GM23338 (cell line): ENCODE results near the gene PXMP2.

Source experiments
- CREB1 ChIP-seq: fragments of 250-450 bp; sonication (Bioruptor Pico); IDR thresholded peaks from 2 replicates; pipeline ENCODE4 v1.5.0; 2020; ENCODE audit warnings: low read depth, mild to moderate bottlenecking, moderate library complexity
- EZH2 ChIP-seq: fragments of 200-600 bp; sonication (generic); IDR thresholded peaks from one replicate; pipeline ENCODE4 v1.8.0; 2017; ENCODE audit warnings: antibody characterized with exemption, mild to moderate bottlenecking, low read depth; ENCODE audit not compliant: unreplicated experiment
- EZH2phosphoT487 ChIP-seq: fragments of 200-600 bp; sonication (generic); IDR thresholded peaks from one replicate; pipeline ENCODE4 v1.8.1; 2018; ENCODE audit warnings: antibody characterized with exemption; ENCODE audit not compliant: unreplicated experiment
- JUNB ChIP-seq: IDR thresholded peaks from one replicate; pipeline ENCODE4 v1.6.1; 2016; ENCODE audit warnings: antibody characterized with exemption; ENCODE audit not compliant: unreplicated experiment
- NANOG ChIP-seq: IDR thresholded peaks from 2 replicates; pipeline ENCODE4 v1.6.1; 2016; ENCODE audit warnings: antibody characterized with exemption, borderline replicate concordance
- POLR2AphosphoS5 ChIP-seq: IDR thresholded peaks from 2 replicates; pipeline ENCODE4 v1.6.1; 2016; ENCODE audit warnings: antibody characterized with exemption, low read depth
- STAT1 ChIP-seq: IDR thresholded peaks from one replicate; pipeline ENCODE4 v1.6.1; 2016; ENCODE audit warnings: antibody characterized with exemption; ENCODE audit not compliant: unreplicated experiment
- ZNF114 ChIP-seq: fragments of 250-450 bp; sonication (Bioruptor Pico); IDR thresholded peaks from 2 replicates; pipeline ENCODE4 v1.5.0; 2020; ENCODE audit warnings: mild to moderate bottlenecking, moderate library complexity
- ZNF331 ChIP-seq: fragments of 250-450 bp; sonication (Bioruptor Pico); IDR thresholded peaks from 2 replicates; pipeline ENCODE4 v1.5.0; 2020; ENCODE audit warnings: low read depth, mild to moderate bottlenecking, moderate library complexity
- TF ChIP-seq, protein P1 (sequence below), 2 experiments: fragments of 200-600 bp in 1 of 2; sonication (generic) in 1 of 2; conservative IDR thresholded peaks; 2 replicates each; pipeline versions ENCODE4 v1.5.1 to v1.6.1; 2016 to 2017; ENCODE audit warnings: antibody characterized with exemption in 2 of 2, low read depth in 2 of 2, mild to moderate bottlenecking in 2 of 2, moderate library complexity in 1 of 2
- TF ChIP-seq, protein P2 (sequence below): fragments of 250-450 bp; sonication (Bioruptor Pico); IDR thresholded peaks from 2 replicates; pipeline ENCODE4 v1.5.0; 2020; ENCODE audit warnings: mild to moderate bottlenecking, moderate library complexity
- TF ChIP-seq, protein P3 (sequence below): IDR thresholded peaks from one replicate; pipeline ENCODE4 v1.6.1; 2018; ENCODE audit warnings: antibody characterized with exemption; ENCODE audit not compliant: unreplicated experiment
- TF ChIP-seq, protein P4 (sequence below): IDR thresholded peaks from 2 replicates; pipeline ENCODE4 v1.6.1; 2016; ENCODE audit warnings: antibody characterized with exemption

DNA sequence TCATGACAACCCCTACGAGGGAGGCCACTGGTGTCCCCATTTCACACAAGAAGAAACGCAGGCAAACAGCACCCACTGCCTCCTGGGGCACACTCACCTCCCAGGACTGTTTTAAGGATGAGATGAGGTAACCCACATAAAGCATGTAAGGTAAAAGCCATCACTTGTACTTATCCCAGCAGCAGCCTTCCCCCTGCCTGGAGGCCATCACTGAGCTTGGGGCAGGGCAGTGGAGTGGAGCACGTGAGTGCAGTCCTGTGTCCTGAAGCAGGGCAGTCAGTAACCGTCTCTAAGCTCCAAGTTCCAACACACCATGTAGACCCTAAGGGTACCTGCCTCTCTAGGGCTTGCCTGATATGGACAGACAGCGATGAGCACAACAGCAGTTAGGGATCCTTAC, 2.0 kb upstream of the PXMP2 start:
- TF ChIP-seq, protein P1, sequence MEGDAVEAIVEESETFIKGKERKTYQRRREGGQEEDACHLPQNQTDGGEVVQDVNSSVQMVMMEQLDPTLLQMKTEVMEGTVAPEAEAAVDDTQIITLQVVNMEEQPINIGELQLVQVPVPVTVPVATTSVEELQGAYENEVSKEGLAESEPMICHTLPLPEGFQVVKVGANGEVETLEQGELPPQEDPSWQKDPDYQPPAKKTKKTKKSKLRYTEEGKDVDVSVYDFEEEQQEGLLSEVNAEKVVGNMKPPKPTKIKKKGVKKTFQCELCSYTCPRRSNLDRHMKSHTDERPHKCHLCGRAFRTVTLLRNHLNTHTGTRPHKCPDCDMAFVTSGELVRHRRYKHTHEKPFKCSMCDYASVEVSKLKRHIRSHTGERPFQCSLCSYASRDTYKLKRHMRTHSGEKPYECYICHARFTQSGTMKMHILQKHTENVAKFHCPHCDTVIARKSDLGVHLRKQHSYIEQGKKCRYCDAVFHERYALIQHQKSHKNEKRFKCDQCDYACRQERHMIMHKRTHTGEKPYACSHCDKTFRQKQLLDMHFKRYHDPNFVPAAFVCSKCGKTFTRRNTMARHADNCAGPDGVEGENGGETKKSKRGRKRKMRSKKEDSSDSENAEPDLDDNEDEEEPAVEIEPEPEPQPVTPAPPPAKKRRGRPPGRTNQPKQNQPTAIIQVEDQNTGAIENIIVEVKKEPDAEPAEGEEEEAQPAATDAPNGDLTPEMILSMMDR (conservative IDR thresholded peaks at IDR 0.05; ENCODE audit: low read depth in 2 of 2) = no peak
- TF ChIP-seq EZH2 = no peak
- TF ChIP-seq, protein P2, sequence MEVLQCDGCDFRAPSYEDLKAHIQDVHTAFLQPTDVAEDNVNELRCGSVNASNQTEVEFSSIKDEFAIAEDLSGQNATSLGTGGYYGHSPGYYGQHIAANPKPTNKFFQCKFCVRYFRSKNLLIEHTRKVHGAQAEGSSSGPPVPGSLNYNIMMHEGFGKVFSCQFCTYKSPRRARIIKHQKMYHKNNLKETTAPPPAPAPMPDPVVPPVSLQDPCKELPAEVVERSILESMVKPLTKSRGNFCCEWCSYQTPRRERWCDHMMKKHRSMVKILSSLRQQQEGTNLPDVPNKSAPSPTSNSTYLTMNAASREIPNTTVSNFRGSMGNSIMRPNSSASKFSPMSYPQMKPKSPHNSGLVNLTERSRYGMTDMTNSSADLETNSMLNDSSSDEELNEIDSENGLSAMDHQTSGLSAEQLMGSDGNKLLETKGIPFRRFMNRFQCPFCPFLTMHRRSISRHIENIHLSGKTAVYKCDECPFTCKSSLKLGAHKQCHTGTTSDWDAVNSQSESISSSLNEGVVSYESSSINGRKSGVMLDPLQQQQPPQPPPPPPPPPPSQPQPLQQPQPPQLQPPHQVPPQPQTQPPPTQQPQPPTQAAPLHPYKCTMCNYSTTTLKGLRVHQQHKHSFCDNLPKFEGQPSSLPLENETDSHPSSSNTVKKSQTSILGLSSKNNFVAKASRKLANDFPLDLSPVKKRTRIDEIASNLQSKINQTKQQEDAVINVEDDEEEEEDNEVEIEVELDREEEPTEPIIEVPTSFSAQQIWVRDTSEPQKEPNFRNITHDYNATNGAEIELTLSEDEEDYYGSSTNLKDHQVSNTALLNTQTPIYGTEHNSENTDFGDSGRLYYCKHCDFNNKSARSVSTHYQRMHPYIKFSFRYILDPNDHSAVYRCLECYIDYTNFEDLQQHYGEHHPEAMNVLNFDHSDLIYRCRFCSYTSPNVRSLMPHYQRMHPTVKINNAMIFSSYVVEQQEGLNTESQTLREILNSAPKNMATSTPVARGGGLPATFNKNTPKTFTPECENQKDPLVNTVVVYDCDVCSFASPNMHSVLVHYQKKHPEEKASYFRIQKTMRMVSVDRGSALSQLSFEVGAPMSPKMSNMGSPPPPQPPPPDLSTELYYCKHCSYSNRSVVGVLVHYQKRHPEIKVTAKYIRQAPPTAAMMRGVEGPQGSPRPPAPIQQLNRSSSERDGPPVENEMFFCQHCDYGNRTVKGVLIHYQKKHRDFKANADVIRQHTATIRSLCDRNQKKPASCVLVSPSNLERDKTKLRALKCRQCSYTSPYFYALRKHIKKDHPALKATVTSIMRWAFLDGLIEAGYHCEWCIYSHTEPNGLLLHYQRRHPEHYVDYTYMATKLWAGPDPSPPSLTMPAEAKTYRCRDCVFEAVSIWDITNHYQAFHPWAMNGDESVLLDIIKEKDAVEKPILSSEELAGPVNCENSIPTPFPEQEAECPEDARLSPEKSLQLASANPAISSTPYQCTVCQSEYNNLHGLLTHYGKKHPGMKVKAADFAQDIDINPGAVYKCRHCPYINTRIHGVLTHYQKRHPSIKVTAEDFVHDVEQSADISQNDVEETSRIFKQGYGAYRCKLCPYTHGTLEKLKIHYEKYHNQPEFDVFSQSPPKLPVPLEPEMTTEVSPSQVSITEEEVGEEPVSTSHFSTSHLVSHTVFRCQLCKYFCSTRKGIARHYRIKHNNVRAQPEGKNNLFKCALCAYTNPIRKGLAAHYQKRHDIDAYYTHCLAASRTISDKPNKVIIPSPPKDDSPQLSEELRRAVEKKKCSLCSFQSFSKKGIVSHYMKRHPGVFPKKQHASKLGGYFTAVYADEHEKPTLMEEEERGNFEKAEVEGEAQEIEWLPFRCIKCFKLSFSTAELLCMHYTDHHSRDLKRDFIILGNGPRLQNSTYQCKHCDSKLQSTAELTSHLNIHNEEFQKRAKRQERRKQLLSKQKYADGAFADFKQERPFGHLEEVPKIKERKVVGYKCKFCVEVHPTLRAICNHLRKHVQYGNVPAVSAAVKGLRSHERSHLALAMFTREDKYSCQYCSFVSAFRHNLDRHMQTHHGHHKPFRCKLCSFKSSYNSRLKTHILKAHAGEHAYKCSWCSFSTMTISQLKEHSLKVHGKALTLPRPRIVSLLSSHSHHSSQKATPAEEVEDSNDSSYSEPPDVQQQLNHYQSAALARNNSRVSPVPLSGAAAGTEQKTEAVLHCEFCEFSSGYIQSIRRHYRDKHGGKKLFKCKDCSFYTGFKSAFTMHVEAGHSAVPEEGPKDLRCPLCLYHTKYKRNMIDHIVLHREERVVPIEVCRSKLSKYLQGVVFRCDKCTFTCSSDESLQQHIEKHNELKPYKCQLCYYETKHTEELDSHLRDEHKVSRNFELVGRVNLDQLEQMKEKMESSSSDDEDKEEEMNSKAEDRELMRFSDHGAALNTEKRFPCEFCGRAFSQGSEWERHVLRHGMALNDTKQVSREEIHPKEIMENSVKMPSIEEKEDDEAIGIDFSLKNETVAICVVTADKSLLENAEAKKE (CRISPR knock-in tag) = no peak
- TF ChIP-seq, protein P3, sequence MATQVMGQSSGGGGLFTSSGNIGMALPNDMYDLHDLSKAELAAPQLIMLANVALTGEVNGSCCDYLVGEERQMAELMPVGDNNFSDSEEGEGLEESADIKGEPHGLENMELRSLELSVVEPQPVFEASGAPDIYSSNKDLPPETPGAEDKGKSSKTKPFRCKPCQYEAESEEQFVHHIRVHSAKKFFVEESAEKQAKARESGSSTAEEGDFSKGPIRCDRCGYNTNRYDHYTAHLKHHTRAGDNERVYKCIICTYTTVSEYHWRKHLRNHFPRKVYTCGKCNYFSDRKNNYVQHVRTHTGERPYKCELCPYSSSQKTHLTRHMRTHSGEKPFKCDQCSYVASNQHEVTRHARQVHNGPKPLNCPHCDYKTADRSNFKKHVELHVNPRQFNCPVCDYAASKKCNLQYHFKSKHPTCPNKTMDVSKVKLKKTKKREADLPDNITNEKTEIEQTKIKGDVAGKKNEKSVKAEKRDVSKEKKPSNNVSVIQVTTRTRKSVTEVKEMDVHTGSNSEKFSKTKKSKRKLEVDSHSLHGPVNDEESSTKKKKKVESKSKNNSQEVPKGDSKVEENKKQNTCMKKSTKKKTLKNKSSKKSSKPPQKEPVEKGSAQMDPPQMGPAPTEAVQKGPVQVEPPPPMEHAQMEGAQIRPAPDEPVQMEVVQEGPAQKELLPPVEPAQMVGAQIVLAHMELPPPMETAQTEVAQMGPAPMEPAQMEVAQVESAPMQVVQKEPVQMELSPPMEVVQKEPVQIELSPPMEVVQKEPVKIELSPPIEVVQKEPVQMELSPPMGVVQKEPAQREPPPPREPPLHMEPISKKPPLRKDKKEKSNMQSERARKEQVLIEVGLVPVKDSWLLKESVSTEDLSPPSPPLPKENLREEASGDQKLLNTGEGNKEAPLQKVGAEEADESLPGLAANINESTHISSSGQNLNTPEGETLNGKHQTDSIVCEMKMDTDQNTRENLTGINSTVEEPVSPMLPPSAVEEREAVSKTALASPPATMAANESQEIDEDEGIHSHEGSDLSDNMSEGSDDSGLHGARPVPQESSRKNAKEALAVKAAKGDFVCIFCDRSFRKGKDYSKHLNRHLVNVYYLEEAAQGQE = no peak
- TF ChIP-seq POLR2AphosphoS5 = no peak
- TF ChIP-seq ZNF114 (CRISPR knock-in tag) = no peak
- TF ChIP-seq EZH2phosphoT487 = no peak
- no peak for TF ChIP-seq CREB1 (CRISPR knock-in tag)
- no peak for TF ChIP-seq ZNF331
- TF ChIP-seq STAT1 = no peak
- TF ChIP-seq, protein P4, sequence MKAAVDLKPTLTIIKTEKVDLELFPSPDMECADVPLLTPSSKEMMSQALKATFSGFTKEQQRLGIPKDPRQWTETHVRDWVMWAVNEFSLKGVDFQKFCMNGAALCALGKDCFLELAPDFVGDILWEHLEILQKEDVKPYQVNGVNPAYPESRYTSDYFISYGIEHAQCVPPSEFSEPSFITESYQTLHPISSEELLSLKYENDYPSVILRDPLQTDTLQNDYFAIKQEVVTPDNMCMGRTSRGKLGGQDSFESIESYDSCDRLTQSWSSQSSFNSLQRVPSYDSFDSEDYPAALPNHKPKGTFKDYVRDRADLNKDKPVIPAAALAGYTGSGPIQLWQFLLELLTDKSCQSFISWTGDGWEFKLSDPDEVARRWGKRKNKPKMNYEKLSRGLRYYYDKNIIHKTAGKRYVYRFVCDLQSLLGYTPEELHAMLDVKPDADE = no peak
- no peak for TF ChIP-seq JUNB
- TF ChIP-seq NANOG = no peak
